ENCODE results near the gene COPE.

The COPE gene

GRCh38 chr19:18867199-18867598, 52.0 kb downstream of the COPE start:
- DNase-seq (ENCODE audit: low spot score) = no peak
- TF ChIP-seq, protein P1, sequence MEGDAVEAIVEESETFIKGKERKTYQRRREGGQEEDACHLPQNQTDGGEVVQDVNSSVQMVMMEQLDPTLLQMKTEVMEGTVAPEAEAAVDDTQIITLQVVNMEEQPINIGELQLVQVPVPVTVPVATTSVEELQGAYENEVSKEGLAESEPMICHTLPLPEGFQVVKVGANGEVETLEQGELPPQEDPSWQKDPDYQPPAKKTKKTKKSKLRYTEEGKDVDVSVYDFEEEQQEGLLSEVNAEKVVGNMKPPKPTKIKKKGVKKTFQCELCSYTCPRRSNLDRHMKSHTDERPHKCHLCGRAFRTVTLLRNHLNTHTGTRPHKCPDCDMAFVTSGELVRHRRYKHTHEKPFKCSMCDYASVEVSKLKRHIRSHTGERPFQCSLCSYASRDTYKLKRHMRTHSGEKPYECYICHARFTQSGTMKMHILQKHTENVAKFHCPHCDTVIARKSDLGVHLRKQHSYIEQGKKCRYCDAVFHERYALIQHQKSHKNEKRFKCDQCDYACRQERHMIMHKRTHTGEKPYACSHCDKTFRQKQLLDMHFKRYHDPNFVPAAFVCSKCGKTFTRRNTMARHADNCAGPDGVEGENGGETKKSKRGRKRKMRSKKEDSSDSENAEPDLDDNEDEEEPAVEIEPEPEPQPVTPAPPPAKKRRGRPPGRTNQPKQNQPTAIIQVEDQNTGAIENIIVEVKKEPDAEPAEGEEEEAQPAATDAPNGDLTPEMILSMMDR (IDR thresholded peaks at IDR 0.05; ENCODE audit: extremely low read depth, missing control alignments) = no peak

- TF ChIP-seq, protein P1 (IDR thresholded peaks at IDR 0.05; ENCODE audit: extremely low read depth, missing control alignments) = no peak
- no peak for DNase-seq (ENCODE audit: low spot score)
Measured at GRCh38 chr19:18866800-18867123, 52.4 kb downstream of the COPE start.

- TF ChIP-seq, protein P1 (IDR thresholded peaks at IDR 0.05; ENCODE audit: extremely low read depth, missing control alignments) = peak; percentile 98
- DNase-seq (ENCODE audit: low spot score) = peak; percentile 96
Measured at GRCh38 chr19:18865973-18866799, 53.0 kb downstream of the COPE start.

DNA sequence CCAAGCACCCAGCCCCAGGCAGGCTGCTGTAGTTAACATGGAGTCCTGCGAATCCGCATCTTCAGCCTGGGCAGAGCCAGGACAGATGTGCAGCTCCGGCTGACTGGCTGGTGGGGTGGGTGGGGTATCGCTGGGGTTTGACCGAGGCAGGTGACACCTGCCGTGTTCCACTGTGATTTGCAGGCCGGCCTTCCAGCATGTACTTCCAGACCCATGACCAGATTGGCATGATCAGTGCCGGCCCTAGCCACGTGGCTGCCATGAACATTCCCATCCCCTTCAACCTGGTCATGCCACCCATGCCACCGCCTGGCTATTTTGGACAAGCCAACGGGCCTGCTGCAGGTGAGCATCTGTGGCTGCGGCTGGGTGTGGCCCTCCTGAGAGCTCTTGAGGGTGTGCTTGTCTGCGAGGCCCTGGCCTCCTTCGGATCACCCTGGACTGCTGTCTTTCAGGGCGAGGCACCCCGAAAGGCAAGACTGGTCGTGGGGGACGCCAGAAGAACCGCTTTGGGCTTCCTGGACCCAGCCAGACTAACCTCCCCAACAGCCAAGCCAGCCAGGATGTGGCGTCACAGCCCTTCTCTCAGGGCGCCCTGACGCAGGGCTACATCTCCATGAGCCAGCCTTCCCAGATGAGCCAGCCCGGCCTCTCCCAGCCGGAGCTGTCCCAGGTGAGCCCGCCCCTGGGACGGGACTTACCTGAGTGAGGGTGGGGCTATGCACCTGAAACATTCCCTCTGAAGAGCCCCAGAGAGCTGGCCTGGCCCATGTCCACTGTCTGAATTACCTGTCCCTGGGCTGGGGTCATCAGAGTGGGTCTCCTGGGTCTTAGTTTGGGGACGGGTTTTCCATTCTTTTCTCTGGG, 53.8 kb downstream of the COPE start:
- no peak for DNase-seq (ENCODE audit: low spot score)
- TF ChIP-seq, protein P1 (IDR thresholded peaks at IDR 0.05; ENCODE audit: extremely low read depth, missing control alignments) = no peak

DNA sequence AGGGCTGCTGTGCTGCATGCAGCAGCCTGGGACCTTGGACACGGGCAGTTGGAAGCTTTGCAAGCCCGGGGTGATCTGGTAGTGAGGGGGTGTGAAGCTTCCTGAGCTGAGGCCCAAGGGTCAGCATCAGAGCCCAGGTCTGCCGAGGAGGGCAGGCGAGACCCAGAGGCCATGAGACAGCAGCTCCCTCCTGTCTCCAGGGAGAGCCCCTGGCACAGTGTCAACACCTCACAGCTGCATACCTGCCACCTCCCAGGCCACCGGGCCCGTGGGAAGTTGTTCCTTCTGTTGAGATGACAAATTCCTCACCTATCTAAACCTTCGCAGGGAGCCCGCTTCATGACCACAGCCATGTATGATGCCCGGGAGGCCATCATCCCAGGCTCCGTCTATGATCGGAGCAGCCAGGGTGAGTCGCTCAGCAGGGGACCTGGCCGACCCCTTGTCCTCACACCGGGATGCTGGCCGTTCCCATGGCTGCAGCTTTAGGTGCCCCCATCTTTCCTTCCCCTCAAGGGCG, 55.3 kb downstream of the COPE start:
- TF ChIP-seq, protein P1 (IDR thresholded peaks at IDR 0.05; ENCODE audit: extremely low read depth, missing control alignments) = no peak
- DNase-seq (ENCODE audit: low spot score) = no peak

DNA sequence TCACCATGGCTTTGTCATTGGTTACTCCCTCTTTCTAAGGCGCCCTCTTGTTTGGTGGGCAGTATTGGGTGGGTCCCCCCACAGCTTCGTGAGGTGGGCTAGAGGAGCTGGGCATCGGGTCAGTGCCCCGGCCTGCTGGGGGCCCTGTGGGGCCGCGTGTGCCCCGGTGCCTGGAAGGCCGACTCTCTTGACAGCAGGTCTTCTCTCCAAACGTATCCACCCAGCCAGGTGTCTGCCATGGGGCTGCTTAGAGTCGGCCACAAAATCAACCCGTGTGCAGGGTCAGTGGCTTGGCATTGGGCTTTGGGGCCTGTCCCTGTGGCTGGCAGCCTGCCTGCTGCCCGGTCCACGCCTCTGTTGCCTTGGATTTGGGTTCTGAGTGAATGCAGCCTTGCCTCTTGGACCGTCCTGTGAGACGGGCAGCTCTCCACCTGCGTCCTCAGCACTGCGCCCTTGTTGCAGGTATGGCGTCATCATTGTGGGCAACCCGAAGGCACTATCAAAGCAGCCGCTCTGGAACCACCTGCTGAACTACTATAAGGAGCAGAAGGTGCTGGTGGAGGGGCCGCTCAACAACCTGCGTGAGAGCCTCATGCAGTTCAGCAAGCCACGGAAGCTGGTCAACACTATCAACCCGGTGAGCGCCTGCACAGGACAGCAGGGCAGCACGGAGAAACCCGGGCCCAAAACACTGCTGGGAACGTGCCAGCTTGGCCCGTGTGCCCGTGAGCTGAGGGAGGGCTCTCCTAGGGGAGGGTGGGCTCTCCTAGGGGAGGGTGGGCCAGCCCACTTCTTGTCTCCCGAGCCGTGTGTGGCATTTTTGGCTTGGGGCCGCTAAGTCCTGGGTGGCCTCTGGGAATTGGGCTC, 56.0 kb downstream of the COPE start:
- TF ChIP-seq, protein P1 (IDR thresholded peaks at IDR 0.05; ENCODE audit: extremely low read depth, missing control alignments) = no peak
- no peak for DNase-seq (ENCODE audit: low spot score)

Measured in GM20000 (cell line).